Activated T-helper 1 cell treated with anti-CD3 and anti-CD28 coated beads, Interleukin-12 subunit alpha, Interleukin-12 subunit beta, Interleukin-2, Interleukin-4 antibody, amounts not matched to agents 30 ng/mL and 10 ng/mL and 1 ng/mL, durations not matched to agents 14 hours and 24 hours and 36 hours (primary cell): ENCODE results near the gene LCN1. TPM values are rescaled to one million over a fixed set of nuclear protein-coding genes. Genes with fewer than 3 reads are reported as not detected.
"Not testable (repeated sequence)": the region's sequence is repeated elsewhere in the genome, so short reads cannot be mapped to it uniquely, and the experiment has no call there.

ENCODE experiments used
- DNase-seq: peaks from one replicate; pipeline ENCODE4 v3.0.0; 2021; ENCODE audit warnings: low spot score
- H3K27ac Mint-ChIP-seq: one replicate; pipeline ENCODE4 v1.8.0; 2021; ENCODE audit warnings: mild to moderate bottlenecking, mixed read lengths
- H3K27me3 Mint-ChIP-seq: one replicate; pipeline ENCODE4 v1.8.0; 2022; ENCODE audit warnings: mild to moderate bottlenecking, moderate library complexity, mixed read lengths; ENCODE audit not compliant: insufficient read depth
- H3K36me3 Mint-ChIP-seq: one replicate; pipeline ENCODE4 v1.8.0; 2021; ENCODE audit warnings: low read depth, mixed read lengths
- H3K4me1 Mint-ChIP-seq: one replicate; pipeline ENCODE4 v1.8.0; 2021; ENCODE audit warnings: low read depth, mixed read lengths
- H3K4me3 Mint-ChIP-seq: one replicate; pipeline ENCODE4 v1.8.0; 2021; ENCODE audit warnings: mild to moderate bottlenecking, moderate library complexity, mixed read lengths
- H3K9me3 Mint-ChIP-seq: one replicate; pipeline ENCODE4 v1.8.0; 2021; ENCODE audit warnings: mixed read lengths
- intact Hi-C: fragments of 100-400 bp; cut with micrococcal nuclease; formaldehyde crosslinking; loops from one replicate; pipeline ENCODE4 v1.15.1; 2024
- total RNA-seq: library from RNA; stranded (reverse); gene quantifications from 2 replicates; pipeline ENCODE4 v1.2.3, GENCODE V29; 2022

The LCN1 gene
- total RNA-seq, 1 donor from 2014 or later = not detected

DNA sequence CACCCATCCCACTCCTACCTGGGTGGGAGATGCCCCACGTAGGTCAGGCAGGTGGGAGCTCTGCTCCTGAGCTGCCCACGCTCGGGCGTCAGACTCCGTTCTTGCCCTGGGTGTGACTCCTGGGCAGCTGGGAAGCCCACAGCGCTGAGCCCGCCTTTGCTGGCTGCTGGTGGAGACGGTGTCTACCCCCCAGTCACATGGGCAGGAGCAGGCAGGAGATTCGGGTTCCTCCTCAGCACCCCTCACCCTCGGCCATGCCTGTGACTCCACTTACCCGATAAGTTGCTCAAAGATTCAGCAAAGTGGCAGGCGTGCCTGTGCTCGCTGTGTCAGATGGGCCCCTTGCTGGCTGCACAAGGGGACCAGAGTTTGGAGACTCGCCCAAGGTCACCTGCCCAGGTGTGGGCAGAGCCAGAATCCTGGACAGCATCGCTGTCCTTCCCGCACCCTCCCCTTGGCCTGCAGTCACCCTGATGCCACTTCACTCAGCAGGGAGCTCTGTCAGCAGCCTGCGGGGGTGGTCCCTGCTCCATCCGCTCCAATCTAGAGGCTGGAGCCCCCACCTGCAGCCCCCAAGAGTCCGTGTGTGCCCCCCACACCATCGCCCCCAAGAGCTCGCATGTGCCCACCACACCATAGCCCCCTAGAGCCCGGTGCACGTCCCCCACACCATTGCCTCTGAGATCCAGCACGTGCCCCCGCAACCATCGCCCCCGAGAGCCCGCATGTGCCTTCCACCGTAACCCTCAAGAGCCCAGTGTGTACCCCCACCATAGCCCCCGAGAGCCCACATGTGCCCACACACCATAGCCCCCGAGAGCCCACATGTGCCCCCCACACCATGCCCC lies 4.2 kb downstream of the LCN1 start:
- Mint-ChIP-seq H3K36me3 (no peaks in the 10 kb centered on the region), H3K9me3 (no peaks in the 10 kb centered on the region), H3K27ac (no peak overlapping the region), H3K4me1 (no peaks in the 10 kb centered on the region), H3K27me3 (peaks cover 2% of the 10 kb centered on the region), H3K4me3 (no peak overlapping the region)
- intact Hi-C loops = no loop called here
- no peak for DNase-seq

DNA sequence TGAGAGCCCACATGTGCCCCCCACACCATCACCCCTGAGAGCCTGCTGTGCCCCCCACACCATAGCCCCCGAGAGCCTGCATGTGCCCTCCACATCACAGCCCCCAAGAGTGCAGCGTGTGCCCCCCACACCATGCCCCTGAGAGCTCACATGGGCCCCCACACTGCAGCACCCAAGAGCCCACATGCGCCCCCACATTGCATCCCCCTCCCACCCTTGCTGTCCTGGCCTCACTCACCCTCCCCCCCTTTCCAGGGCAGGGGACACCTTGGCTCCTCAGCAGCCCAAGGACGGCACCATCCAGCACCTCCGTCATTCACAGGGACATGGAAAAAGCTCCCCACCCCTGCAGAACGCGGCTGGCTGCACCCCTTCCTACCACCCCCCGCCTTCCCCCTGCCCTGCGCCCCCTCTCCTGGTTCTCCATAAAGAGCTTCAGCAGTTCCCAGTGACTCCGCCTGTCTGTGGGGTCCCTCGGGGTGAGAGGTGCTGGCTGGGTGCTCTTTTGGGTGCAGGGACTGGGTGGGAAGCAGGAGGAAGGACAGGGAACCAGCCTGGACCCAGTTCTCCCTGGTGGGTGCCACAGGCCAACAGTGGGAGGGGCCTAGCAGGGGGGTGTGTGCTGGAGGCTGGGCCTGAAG lies 5.0 kb downstream of the LCN1 start:
- intact Hi-C loops = no loop called here
- H3K27ac Mint-ChIP-seq = no peak overlapping the region
- no peaks in the 10 kb centered on the region for H3K4me1 Mint-ChIP-seq
- H3K4me3 Mint-ChIP-seq = no peak overlapping the region
- no peaks in the 10 kb centered on the region for H3K27me3 Mint-ChIP-seq
- H3K36me3 Mint-ChIP-seq = no peaks in the 10 kb centered on the region
- no peaks in the 10 kb centered on the region for H3K9me3 Mint-ChIP-seq
- DNase-seq = no peak

DNA sequence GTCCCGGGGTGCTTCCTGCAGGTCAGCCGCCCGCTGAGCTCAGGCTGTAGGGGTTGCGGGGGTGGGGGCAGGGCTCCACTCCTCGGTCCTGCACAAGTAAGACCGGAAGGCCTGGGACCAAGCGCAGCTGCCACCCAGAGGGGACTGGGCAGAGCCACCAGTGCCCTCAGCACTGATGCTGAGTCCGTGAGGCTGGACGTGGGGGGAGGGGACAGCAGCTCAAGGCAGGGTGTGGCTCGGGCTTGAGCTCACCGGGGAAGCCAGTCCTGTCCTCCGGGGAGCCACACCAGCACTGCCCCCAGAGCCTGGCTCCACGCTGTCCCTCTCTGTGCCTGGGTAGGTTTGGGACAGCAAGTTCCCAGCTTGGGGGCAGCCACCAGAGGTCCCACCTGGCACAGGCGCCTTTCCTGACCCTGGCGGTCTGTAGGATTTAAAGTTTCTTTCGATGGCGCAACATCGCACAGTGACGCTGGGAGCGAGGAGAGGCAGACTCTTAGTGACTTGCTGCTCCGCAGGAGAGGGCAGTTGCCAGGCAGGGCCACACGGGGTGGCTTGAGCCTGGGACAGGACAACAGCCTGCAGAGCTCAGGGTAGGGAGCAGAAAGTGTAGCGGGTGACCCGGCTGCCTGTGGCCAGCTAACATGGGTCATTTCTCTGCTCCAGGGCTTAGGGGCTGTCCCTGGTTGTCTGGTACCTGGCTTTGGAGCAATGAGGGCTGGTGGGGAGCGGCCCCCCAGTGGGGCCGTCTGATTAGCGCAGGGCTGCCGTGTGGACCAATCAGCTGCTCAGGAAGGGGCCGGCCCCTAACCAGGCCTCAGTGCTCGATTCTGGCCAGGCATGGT lies 5.7 kb downstream of the LCN1 start:
- no peaks in the 10 kb centered on the region for H3K4me1 Mint-ChIP-seq
- no peak for DNase-seq
- H3K36me3 Mint-ChIP-seq = no peaks in the 10 kb centered on the region
- H3K27me3 Mint-ChIP-seq = no peaks in the 10 kb centered on the region
- no peaks in the 10 kb centered on the region for H3K9me3 Mint-ChIP-seq
- no peak overlapping the region for H3K27ac Mint-ChIP-seq
- H3K4me3 Mint-ChIP-seq = no peak overlapping the region
- intact Hi-C loops = no loop called here

- H3K36me3 Mint-ChIP-seq, H3K27me3 Mint-ChIP-seq, intact Hi-C loops, H3K4me3 Mint-ChIP-seq, H3K27ac Mint-ChIP-seq, DNase-seq, H3K9me3 Mint-ChIP-seq, H3K4me1 Mint-ChIP-seq: not testable (repeated sequence)
These were observed 7.7 kb downstream of the LCN1 start for GRCh38 chr9:135528842-135529435.

- H3K27me3 Mint-ChIP-seq = peaks cover 13% of the 10 kb centered on the region
- no peaks in the 10 kb centered on the region for H3K9me3 Mint-ChIP-seq
- H3K27ac Mint-ChIP-seq = no peak overlapping the region
- intact Hi-C loops = no loop called here
- no peak overlapping the region for H3K4me3 Mint-ChIP-seq
- H3K36me3 Mint-ChIP-seq = no peaks in the 10 kb centered on the region
- DNase-seq = no peak
- no peaks in the 10 kb centered on the region for H3K4me1 Mint-ChIP-seq
These were observed 8.9 kb downstream of the LCN1 start for GRCh38 chr9:135530146-135530545.

DNA sequence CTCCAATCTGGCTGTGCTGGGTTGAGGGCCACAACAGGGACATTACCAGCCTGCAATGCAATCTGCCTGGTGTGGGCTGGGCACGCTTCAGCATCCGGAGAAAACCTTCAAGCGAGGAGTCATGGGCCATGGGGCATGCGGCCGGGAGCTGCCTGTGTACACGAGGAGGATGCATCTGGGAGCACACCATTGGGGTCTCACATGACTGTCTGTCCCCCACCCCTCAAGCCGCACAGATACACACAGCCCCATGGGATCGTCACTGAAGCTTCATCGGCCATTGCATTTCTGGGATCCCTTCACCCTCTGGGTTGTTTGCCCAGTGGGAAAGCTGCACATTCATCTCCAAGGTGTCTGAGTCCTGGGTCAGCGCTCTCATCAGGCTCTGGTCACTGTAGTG lies 9.9 kb downstream of the LCN1 start:
- DNase-seq = no peak

GRCh38 chr9:135533113-135533512 lies 11.9 kb downstream of the LCN1 start:
- peaks cover 15% of the 10 kb centered on the region for H3K27me3 Mint-ChIP-seq
- H3K27ac Mint-ChIP-seq = no peak overlapping the region
- H3K36me3 Mint-ChIP-seq = no peaks in the 10 kb centered on the region
- intact Hi-C loops = no loop called here
- DNase-seq = no peak
- no peaks in the 10 kb centered on the region for H3K4me1 Mint-ChIP-seq
- no peak overlapping the region for H3K4me3 Mint-ChIP-seq
- H3K9me3 Mint-ChIP-seq = no peaks in the 10 kb centered on the region

More for the DNA sequence above, 9.9 kb downstream of the LCN1 start:
- Mint-ChIP-seq H3K27me3 (peaks cover 13% of the 10 kb centered on the region), H3K9me3 (no peaks in the 10 kb centered on the region), H3K27ac (no peak overlapping the region), H3K4me1 (no peaks in the 10 kb centered on the region), H3K36me3 (no peaks in the 10 kb centered on the region), H3K4me3 (no peak overlapping the region)
- intact Hi-C loops = no loop called here

DNA sequence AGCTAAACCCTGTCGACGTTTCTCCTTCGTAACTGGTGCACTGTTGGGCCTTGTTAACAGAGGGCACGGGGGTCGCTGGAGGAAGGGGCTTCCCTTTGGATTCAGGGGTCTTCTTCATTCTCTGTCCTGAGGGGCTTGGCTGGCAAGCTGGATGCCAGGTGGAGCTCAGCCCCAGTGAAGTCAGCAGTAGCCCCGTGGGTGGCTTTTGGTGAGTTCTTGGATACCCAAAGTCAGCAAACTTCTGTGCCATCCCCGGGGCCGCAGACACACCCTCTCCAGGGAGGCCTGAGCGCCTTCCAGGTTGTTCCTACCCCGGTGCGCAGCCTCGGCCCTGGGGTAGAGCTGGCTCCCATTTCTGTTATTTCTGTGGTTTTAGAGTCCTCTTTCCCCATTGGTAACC lies 12.4 kb downstream of the LCN1 start:
- intact Hi-C loops = no loop called here
- no peak for DNase-seq
- H3K4me3 Mint-ChIP-seq = no peak overlapping the region
- H3K27me3 Mint-ChIP-seq = peaks cover 15% of the 10 kb centered on the region
- H3K4me1 Mint-ChIP-seq = no peaks in the 10 kb centered on the region
- H3K9me3 Mint-ChIP-seq = no peaks in the 10 kb centered on the region
- H3K27ac Mint-ChIP-seq = no peak overlapping the region
- no peaks in the 10 kb centered on the region for H3K36me3 Mint-ChIP-seq

DNA sequence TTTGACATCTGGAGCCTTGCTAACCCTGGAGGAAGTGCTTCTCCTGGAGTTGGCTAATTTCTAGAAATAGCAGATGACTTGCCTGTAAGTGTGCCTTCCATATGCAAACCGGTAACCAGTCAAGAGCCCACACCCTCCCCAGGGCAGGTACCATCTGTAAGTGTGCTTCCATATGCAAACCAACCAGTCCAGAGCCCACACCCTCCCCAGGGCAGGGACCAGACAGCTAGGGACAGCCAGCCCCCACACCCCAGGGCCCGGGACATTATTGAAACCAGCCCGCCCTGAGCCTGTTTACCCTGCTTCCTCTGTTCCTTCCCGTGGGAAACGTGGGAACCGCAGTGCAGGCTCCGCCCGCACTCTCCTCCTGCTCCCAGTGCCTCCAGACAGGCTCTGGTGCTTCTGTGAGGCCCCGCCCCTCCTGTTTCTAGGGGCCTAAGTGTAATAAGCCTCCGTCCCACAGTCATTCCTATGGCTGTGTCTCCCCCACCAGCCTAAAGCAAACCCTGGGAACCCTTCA lies 13.0 kb downstream of the LCN1 start:
- H3K4me3 Mint-ChIP-seq, H3K27ac Mint-ChIP-seq, H3K4me1 Mint-ChIP-seq, DNase-seq, intact Hi-C loops, H3K36me3 Mint-ChIP-seq, H3K9me3 Mint-ChIP-seq: not testable (repeated sequence)
- H3K27me3 Mint-ChIP-seq = peaks cover 15% of the 10 kb centered on the region

DNA sequence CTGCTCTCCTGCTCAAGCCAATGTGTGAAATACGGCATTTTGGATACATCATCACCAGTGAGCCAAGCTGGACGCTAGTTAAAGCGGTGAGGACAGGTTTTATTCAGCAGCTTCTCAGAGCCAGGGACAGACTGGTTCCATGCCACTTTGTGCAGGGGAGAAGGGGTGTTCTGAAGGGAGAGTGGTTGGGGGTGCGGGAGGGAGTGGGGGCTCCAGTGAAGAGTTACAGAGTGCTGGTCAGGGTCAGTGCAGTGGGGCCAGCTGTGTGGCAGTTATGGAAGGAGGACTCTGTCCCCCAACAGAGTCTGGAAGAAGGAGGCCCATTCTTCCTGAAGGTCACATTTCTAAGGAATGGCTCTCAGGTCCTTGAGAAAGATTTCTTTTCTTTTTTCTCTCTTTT lies 13.6 kb downstream of the LCN1 start:
- H3K4me3 Mint-ChIP-seq, DNase-seq, H3K36me3 Mint-ChIP-seq, intact Hi-C loops, H3K4me1 Mint-ChIP-seq, H3K9me3 Mint-ChIP-seq, H3K27ac Mint-ChIP-seq: not testable (repeated sequence)
- peaks cover 15% of the 10 kb centered on the region for H3K27me3 Mint-ChIP-seq

DNA sequence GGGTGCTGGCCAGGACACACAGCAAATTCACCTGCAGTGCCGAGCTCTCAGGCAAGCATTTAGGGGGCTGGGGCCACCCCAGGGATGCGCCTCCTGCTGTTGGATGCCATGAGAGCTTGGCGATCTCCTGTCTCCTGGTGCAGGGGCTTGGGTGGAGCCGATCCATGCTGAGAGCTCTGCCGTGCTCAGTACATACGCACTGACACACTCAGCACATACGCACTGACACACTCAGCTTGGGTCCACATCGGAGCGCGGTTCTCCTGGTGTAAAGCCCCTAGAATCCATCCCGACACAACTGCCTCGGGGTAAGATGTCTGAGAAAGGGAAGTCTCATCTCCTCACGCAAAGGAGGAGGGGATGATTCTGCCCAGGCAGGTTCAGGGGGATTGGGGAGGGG lies 14.4 kb downstream of the LCN1 start:
- H3K36me3 Mint-ChIP-seq, DNase-seq, H3K9me3 Mint-ChIP-seq, H3K27ac Mint-ChIP-seq, intact Hi-C loops, H3K4me3 Mint-ChIP-seq, H3K4me1 Mint-ChIP-seq: not testable (repeated sequence)
- peaks cover 15% of the 10 kb centered on the region for H3K27me3 Mint-ChIP-seq

DNA sequence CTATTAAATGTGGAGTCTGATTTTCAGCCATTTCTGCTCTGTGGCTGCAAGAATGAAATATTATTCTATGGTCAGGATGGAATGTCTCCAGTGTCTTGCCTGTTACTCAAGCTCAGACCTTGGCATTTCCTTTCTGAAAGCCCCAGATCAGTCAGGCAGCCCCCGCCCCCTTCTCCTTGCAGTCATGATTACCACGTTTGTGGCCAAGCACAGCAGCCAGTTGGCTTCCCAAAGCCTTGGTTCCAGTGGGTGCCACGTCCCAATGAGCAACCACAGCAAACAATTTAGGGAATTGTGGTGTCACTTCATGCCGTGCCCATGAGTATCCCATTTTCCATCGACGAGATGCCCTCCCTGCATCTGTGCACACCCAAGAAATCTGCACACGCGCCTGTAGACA lies 15.0 kb downstream of the LCN1 start:
- intact Hi-C loops = no loop called here
- no peaks in the 10 kb centered on the region for H3K9me3 Mint-ChIP-seq
- no peak overlapping the region for H3K4me3 Mint-ChIP-seq
- no peaks in the 10 kb centered on the region for H3K36me3 Mint-ChIP-seq
- no peak overlapping the region for H3K27ac Mint-ChIP-seq
- peaks cover 15% of the 10 kb centered on the region for H3K27me3 Mint-ChIP-seq
- no peak for DNase-seq
- H3K4me1 Mint-ChIP-seq = no peaks in the 10 kb centered on the region
